Amniotic epithelial cell (primary cell): ENCODE data around the gene ZDHHC11.
"Not testable (repeated sequence)": the region's sequence is repeated elsewhere in the genome, so short reads cannot be mapped to it uniquely, and the experiment has no call there.

Source experiments
- DNase-seq: peaks from one replicate; pipeline ENCODE4 v3.0.0-alpha.2; 2010; ENCODE audit warnings: low read depth

ZDHHC11 gene

GRCh38 chr5:761059-761771, 89.6 kb downstream of the ZDHHC11 start:
- no peak for DNase-seq

- DNase-seq, result no peak
Observed at GRCh38 chr5:760363-761058, 90.3 kb downstream of the ZDHHC11 start.

- no peak for DNase-seq
Observed at GRCh38 chr5:759781-760362, 90.9 kb downstream of the ZDHHC11 start.

DNA sequence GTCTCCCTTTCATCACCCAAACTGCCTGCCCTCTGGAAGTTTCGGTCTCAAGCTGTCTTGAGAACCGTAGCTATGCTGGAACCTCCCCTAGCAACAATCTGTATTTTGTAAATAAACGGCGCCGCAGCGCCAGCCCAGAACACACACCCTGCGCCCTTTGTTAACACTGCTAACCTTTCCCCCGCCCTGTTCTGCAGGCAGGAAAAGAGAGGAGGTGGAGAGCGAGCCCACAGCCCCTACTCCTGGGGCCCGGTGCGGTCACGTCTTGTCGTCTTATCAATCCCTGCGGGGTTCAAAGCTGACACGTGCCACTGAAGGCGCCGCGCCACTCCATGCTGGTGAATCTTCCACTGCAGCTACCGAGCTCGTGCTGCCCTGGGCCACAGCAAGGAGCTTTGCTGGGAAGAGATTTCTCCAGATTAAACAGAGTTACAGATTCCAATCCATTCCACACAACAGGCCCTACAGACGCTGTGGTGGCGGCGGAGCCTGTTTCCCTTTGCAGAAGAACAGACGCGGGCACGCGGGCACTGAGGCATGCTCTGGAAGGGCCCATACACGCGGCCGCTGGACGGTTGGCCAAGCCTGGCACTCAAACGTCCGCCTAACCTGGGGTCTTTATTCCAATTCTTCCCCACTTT, 91.6 kb downstream of the ZDHHC11 start:
- DNase-seq, result peak; percentile 45

- no peak for DNase-seq
Observed at GRCh38 chr5:758698-759053, 92.1 kb downstream of the ZDHHC11 start.

DNA sequence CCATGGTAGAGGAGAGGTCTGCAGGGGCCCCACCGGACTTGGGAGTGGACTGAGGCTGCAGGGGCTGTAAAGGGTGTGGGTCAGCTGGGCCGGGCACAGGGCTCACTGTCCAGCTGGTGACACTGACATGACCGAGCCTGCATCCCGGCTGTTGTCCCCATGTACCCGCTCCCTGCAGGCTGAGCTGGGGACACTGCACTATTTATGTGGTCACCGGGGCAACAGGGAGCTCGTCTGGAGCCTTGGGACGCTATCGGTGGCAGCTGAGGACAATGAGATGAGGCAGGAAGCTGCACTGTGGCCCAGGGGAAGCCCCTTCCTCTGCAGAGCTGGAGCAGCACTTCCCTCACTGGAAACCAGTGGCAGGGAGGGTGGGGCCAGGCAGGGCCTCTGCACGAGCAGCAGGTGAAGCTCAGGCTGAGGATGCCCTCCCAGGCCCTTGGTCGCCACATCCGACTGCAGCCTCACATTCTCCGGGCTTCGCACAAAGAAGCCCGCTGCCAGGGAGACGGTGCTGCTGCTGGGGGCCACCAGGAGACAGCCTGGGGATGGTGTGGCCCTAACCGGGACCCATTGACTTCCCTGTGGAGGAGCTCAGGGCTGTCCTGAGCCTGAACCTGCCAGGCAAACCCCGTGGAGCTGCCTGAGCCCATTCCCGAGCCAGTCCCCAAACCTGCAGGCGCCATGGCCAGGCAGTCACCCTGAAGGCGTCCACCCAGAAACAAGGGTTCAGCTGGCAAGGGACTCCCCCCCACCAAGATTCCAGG, 92.7 kb downstream of the ZDHHC11 start:
- DNase-seq, result no peak

DNA sequence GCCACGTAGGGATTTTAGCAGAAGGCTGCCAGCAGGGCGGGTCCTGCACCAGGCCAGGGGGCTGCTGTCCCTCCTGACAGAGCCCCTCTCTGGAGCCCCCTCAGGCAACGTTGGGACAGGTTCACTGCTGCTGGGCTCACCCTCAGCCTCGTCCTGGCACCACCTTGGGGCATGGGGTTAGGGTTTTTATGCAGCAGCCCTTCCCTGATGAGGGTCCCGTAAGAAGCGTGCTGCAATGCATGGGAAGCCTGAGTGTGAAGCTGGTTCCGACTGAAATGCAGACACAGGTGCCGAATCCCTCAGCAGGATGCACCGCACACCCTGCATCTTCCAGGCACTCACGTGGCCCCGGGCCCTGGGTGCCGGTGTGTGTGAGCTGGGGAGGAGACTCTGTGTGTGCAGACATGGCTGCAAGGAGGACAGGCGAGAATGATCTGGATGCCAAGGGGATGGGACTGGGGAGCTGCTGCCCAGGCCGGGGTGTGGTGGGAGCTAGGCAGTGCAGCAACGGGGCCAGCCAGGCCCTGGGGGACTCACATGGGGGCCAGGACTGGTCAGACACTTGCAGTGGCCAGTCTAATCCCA, 93.3 kb downstream of the ZDHHC11 start:
- no peak for DNase-seq

DNA sequence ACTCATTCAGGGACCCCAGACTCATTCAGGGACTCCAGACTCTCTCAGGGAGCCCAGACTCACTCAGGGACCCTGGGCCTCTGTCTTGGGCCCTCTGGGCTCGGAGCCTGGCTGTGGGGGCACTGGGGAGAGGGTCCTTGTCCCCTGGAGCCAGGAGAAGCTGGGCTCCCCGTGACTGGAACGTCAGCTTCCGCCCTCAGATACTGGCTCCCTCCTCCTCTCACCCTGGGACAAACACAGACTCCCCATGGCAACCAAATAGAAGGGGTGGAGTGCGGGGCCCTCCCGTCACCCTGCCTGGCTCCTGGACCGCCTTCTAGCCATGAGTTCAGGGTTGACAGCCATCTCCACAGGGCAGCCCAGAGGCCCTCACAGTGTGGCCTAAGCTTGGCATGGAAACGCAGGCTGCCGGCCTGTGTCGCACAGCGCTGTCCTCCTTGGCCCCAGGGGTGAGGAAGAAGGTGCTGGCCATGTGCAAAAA, 93.9 kb downstream of the ZDHHC11 start:
- no peak for DNase-seq

DNA sequence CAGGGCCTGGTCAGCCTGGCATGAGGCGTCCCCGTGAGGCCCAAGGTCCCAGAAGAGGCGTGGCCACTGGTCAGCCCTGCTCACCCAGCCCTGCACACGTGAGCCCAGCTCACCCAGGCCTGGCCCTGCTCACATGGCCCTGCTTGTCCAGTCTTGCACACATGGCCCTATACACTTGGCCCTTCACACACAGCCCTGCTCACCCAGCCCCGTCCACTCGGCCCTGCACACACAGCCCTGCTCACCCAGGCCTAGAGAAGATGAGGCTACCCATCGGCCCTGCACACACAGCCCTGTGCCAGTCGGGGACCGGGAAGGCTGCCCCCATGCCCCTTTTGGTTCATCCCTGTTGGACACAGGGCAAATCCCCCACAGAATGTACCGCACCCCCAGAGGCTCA, 94.6 kb downstream of the ZDHHC11 start:
- no peak for DNase-seq

- not testable (repeated sequence) for DNase-seq
Observed at GRCh38 chr5:754143-754632, 96.6 kb downstream of the ZDHHC11 start.

DNA sequence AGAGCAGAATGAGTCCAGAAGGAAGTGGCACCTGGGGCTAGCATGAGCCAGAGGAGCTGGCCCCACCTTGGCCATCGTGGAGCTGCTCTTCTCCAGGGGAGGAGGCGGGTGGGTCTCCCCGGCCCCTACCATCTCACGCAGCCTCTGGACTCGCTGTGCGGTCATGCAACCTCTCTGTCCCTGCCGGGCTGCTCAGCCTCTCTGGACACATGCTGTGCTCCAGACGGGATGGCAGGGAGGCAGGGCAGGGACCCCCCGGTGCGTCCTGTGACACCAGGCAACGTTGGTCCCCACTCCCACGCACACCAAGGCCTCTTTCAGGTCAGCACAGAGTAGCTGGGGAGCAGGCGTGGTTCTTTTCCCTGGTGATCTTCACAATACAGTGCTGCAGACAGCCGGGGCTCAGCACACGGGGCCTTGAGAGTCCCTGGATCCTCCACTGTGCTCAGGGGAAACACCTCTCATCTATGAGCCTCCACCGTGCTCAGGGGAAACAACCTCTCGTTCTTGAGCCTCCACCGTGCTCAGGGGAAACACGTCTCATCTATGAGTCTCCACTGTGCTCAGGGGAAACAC, 97.1 kb downstream of the ZDHHC11 start:
- not testable (repeated sequence) for DNase-seq

- DNase-seq, result not testable (repeated sequence)
Observed at GRCh38 chr5:752532-753115, 98.2 kb downstream of the ZDHHC11 start.

DNA sequence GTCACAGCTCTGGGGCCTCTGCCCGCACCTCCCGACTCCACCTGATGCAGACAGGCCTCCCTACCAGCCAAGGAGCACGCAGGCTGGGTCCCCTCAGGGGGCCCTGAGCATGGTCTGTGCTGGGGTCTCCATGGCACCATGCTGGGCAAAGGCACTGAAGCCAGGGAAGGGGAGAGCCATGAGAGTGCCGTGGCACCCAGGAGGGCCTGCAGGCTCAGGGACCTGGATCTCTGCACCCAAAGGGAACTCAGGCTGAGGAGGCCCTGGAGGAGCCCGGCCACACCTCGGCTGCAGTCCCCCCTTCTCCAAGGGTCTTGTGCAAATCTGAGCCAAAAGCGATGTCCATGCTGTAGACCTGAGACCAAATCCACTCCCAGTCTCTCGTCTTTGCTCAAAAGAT, 98.8 kb downstream of the ZDHHC11 start:
- not testable (repeated sequence) for DNase-seq

GRCh38 chr5:751496-751895, 99.3 kb downstream of the ZDHHC11 start:
- DNase-seq, result no peak

DNA sequence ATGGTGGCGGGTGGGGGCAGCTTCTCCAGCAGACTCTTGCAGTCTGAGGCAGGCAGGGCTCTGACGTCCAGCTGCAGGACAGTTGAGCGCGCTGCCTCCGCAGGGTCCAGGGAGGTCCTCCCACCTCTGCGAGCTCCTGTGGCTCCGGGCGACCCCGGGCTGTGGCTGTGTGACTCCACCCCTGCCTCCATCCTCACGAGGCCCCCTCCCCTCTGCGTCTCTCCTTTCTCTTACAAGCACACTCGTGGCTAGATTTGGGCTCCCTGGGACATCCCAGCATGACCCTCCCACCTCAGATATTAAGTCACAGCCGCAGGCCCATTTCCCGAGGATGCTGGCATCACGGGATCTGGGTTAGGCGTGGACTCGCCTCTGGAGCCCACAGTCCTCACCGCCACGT, 100.6 kb downstream of the ZDHHC11 start:
- not testable (repeated sequence) for DNase-seq

GRCh38 chr5:749101-749670, 101.6 kb downstream of the ZDHHC11 start:
- DNase-seq, result no peak

DNA sequence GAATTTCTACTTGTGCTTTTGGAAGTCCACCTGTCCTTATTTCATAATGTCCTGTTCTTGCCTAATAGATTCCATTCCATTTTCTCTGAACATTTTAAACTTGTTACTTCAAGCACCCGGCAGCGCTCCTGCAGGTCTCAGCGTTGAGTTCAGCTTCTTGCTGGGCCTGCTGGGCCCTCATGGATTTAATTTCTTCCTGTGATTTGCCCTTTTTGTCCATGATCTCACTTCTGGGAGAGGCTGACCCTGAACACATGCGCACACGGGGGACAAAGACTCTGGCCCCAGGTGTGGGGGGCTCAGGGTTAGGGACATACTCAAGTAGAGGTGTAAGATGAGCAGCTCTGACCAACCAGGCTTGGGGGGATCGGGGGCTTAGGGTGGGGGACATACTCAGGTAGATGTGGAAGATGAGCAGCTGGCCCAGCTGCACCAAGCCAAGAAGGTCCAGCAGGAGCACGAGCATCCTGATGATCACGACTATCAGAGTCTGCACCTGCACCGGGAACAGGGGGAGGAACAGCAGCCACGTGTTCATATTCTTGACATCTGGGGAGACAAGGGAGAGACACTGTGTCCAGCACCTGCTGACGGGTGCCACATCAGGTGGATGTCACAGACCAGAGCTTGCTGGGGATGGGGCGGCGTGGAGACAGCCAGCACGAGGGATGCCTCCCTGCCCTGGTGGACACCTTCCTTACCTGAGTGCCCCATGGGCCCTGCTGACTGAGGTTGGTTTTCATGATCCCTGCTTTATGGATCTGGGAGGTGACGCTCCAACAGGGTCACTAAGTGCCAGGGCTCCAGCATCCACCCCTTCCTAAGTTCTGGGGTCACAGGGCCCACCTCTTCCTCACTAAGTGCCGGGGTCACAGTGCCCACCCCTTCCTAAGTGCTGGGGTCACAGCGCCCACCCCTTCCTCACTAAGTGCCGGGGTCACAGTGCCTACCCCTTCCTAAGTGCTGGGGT, 102.5 kb downstream of the ZDHHC11 start:
- DNase-seq, result not testable (repeated sequence)

DNA sequence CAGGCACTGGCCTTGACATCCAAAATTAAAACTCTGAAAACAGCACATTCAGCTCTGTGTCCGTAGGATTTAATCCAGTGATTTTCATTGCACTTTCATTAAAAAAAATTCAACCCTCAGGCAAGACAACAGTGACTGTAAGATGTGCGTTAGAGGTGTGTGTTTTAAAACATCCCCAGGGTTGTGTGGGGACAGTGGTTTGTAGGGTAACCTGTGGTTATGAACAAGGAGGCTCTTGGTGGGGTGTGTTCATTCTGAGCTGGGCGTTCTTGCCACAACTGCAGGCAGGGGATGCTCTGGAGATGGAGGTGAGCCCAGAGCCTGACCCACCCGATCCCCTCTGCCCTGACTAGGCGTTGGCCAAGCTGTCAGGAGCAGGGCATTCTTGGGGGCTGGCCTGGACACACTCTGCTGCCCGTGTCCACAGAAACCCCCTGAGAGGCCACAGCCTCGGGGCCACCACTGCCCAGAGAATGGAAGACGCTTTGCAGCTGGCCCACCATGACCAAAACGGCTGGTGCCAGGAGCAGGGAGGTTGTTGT, 103.4 kb downstream of the ZDHHC11 start:
- DNase-seq, result not testable (repeated sequence)

- no peak for DNase-seq
Observed at GRCh38 chr5:746258-746761, 104.5 kb downstream of the ZDHHC11 start.
